CD4-positive, alpha-beta T cell treated with Interferon alpha-2 for 1 hour (primary cell): ENCODE data around the gene PRKCB.
A peak's percentile ranks its signal among the peaks of the same experiment; 100 is the strongest.

Experiments used
- DNase-seq, 2 donors: peaks; one replicate each; pipeline ENCODE4 v3.0.0-alpha.2; 2020 to 2022

Gene PRKCB

GRCh38 chr16:23945243-23945642, 109.5 kb downstream of the PRKCB start:
- no peak for DNase-seq

- no peak for DNase-seq
Observed at GRCh38 chr16:23947838-23948237, 112.1 kb downstream of the PRKCB start.

GRCh38 chr16:23948949-23949411, 113.2 kb downstream of the PRKCB start:
- DNase-seq, result peak; percentile 32 to 69

GRCh38 chr16:23949630-23950290, 114.0 kb downstream of the PRKCB start:
- DNase-seq, result peak; percentile 72 to 75

GRCh38 chr16:23950291-23950894, 114.6 kb downstream of the PRKCB start:
- no peak for DNase-seq

- no peak for DNase-seq
Observed at GRCh38 chr16:23950898-23951297, 115.1 kb downstream of the PRKCB start.

- no peak for DNase-seq
Observed at GRCh38 chr16:23952128-23952970, 116.6 kb downstream of the PRKCB start.

- no peak for DNase-seq
Observed at GRCh38 chr16:23952971-23953300, 117.2 kb downstream of the PRKCB start.

- DNase-seq, result no peak
Observed at GRCh38 chr16:23953476-23953875, 117.7 kb downstream of the PRKCB start.

- no peak for DNase-seq
Observed at GRCh38 chr16:23955088-23955487, 119.3 kb downstream of the PRKCB start.

GRCh38 chr16:23957287-23957686, 121.5 kb downstream of the PRKCB start:
- DNase-seq, result no peak

GRCh38 chr16:23959072-23959751, 123.4 kb downstream of the PRKCB start:
- DNase-seq, result no peak

GRCh38 chr16:23959752-23960072, 123.9 kb downstream of the PRKCB start:
- no peak for DNase-seq

- no peak for DNase-seq
Observed at GRCh38 chr16:23960081-23960885, 124.5 kb downstream of the PRKCB start.

- DNase-seq, result no peak
Observed at GRCh38 chr16:23962001-23962400, 126.2 kb downstream of the PRKCB start.

GRCh38 chr16:23964136-23964535, 128.4 kb downstream of the PRKCB start:
- no peak for DNase-seq

GRCh38 chr16:23965137-23965733, 129.5 kb downstream of the PRKCB start:
- DNase-seq, result no peak

- DNase-seq, result no peak
Observed at GRCh38 chr16:23966597-23967394, 131.0 kb downstream of the PRKCB start.

GRCh38 chr16:23967775-23968174, 132.0 kb downstream of the PRKCB start:
- DNase-seq, result no peak

GRCh38 chr16:23968176-23968575, 132.4 kb downstream of the PRKCB start:
- DNase-seq, result no peak
